HG03066 (cell line): ENCODE results near the gene INAFM1.

Experiments
- ATAC-seq: cut with Tn5 transposase; IDR thresholded peaks from one replicate; pipeline ENCODE4 v1.9.1; 2021; ENCODE audit warnings: low read depth; ENCODE audit not compliant: unreplicated experiment

INAFM1 gene

DNA sequence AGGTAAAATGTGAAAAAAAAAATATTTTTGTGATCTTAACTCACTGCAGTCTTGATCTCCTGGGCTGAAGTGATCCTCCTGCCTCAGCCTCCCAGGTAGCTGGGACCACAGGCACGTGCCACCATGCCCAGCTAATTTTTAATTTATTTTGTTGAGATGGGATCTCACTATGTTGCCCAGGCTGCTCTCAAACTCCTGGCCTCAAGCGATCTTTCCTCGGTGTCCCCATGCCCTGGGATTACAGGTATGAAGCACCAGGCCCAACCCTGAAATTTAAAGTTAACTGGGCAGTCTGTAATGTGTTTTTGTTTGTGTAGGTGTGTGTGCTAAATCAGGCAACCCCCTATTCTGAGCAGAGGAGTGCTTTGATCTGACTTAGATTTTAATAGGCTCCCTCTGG lies 31.6 kb downstream of the INAFM1 start:
- no peak for ATAC-seq

DNA sequence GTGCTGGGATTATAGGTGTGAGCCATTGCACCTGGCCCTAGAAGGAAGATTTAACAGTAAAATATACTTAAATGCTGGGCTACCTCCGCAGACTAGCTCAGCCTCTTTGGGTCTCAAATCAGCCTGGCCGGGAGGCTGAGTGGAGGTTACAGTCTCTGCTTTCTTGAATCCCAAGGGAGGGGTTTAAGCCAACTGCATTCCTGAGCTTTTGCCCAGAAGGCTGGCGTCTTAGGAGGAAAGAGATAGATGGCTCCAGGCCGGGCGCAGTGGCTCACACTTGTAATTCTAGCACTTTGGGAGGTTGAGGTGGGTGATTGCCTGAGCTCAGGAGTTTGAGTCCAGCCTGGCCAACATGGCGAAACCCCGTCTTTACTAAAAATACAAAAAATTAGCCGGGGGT lies 34.4 kb downstream of the INAFM1 start:
- ATAC-seq, result no peak

DNA sequence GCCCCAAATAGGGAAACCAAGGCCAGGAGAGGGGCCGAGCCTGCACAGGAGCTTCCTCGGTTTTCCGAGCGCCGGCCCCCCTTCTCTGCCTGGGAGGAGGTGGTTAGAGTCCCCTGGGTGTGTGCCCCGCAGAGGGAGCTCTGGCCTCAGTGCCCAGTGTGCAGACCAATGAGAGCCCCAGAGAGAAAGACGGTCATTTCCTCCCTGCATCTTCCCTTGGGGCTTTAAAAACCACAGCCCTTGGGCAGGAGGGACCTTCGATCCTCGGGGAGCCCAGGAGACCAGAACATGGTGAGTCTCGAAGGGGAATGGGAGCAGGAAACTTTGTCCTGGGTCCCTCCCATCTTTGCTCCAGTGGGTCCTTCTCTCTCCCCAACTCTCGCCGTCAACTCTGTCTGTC lies 34.9 kb downstream of the INAFM1 start, which contains the start of gene C5AR1:
TSS of gene C5AR1 (plus strand) at position 254 of the 400 bp plus-strand sequence. CDS start at position 289, 35 bp downstream.
- no peak for ATAC-seq

DNA sequence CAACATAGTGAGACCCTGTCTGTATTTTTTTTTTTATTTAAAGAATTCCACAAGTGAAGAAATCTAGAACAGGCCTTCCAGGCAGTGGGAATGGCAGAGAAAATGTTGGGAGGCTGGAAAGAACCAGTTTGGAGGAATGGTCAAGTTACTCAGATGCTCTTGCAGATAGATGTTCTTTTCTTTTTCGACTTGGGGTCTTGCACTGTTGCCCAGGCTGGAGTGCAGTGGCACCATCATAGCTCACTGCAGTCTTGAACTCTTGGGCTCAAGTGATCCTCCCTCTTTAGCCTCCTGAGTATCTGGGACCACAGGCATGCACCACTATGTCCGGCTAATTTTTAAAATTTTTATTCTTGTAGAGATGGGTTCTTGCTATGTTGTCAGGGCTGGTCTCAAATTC lies 35.6 kb downstream of the INAFM1 start:
- no peak for ATAC-seq

DNA sequence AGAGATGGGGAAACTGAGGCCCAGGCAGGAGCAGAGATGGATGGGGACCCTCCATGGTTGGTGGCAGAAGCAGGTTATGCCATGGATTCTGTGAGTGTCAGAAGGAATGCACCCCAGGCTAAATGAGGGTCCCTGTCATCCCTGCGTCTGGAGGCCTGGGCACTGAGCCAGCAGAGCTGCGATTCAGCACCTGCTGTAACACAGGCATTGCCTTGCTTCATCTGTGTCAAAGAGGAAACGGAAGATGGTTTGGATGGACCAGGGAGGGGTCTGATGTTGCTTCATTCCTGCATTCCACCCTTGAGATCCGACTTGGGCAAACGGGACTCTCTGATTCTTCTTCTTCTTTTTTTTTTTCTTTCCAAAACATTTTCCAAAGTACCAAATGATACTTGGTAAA lies 36.1 kb downstream of the INAFM1 start:
- ATAC-seq, result no peak

DNA sequence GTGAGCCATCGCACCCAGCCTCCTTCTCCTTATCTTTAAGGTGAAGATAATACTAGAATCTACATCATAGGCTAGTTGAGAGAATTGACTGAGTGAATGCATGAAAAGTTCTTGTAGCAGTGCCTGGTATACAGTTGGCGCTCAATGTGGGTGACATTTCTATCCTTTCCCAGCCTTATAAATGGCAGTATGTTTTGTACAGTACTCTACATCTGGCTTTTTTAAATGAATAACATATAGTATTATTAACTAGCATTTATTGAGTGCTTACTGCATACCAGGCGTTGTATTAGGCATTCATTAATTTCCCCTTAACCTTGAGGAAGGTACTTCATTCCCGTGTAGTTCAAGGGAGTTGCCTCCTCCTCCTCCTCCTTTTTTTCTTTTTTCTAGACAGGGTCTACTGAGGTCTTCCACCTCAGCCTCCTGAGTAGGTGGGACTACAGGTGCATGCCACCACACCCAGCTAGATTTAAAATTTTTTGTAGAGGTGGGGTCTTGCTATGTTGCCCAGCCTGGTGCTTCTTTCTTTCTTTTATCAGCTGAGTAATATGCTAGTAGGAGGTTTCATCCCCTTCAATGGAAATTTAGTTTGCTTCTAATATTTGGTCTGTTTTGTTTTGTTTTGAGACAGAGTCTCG lies 37.8 kb downstream of the INAFM1 start:
- ATAC-seq, result no peak

DNA sequence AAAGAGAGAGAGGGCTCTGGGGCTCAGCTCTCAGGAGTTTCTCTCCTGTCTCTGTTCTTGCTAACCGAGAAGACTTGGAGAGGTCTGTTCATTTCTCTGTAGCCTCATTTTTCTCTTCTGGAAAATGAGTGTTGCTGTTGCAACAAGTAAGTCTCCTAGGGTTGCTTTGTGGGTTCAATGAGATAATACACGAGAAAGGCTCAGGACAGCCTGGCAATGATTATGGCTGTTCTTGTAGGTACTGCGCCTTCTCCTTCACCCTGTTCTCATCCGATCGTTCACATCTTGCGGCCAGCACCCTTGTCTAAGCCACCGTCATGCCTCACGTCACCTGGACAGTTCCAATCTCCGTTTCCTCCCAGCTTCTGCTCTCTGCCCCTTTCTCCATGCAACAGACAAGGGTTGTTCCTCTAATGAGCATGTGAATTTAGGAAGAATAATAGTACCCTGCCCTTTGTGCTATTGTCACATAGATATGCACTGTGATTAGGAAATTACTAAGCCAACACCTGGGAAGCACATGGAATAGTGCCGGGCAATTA lies 39.1 kb downstream of the INAFM1 start:
- ATAC-seq, result no peak

DNA sequence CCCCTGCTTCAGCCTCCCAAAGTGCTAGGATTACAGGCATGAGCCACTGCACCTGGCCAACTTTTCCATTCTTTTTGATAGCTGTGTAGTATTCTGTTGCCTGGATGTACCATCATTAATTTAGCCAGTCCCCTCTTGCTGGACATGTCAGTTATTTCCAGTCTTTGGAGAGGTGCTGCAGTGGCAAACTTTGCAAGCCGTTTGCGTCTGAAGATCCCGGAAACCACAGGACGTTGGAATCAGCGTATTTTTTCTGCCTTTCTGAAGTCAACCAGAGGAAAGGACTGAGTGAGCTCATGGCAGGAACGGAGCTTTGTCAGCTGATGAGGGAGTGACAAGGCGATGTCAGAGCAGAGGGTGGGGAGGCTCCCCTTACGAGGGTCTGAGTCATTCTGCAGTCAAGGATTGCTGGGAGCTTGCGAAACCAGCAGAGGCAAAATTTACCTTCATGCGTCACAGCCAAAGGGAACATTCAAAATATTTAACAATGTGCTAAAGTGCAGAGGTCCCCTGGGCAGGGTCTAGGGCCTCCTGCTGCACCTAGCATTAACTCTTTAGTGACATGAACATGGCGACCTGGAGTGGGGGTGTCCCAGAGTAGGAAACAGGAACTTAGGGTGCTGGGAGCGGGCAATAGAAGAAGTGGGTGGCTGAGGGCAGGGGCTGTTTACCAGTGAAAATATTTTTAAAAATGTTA lies 40.6 kb downstream of the INAFM1 start:
- ATAC-seq, result no peak

DNA sequence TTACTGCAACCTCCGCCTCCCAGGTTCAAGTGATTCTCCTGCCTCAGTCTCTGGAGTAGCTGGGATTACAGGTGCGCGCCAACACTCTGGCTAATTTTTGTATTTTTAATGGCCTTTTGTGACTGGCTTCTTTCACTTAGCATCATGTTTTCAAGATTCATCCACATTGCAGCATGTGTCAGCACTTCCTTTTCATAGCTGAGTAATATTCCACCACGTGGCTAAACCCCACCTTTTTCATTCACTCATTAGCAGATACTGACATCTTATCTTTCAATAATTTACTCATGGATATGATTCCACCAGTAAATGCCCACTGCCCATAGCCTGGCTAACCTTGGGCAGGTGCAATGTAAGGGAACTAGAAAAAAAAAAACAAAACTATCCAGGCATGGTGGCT lies 41.8 kb downstream of the INAFM1 start:
- no peak for ATAC-seq

DNA sequence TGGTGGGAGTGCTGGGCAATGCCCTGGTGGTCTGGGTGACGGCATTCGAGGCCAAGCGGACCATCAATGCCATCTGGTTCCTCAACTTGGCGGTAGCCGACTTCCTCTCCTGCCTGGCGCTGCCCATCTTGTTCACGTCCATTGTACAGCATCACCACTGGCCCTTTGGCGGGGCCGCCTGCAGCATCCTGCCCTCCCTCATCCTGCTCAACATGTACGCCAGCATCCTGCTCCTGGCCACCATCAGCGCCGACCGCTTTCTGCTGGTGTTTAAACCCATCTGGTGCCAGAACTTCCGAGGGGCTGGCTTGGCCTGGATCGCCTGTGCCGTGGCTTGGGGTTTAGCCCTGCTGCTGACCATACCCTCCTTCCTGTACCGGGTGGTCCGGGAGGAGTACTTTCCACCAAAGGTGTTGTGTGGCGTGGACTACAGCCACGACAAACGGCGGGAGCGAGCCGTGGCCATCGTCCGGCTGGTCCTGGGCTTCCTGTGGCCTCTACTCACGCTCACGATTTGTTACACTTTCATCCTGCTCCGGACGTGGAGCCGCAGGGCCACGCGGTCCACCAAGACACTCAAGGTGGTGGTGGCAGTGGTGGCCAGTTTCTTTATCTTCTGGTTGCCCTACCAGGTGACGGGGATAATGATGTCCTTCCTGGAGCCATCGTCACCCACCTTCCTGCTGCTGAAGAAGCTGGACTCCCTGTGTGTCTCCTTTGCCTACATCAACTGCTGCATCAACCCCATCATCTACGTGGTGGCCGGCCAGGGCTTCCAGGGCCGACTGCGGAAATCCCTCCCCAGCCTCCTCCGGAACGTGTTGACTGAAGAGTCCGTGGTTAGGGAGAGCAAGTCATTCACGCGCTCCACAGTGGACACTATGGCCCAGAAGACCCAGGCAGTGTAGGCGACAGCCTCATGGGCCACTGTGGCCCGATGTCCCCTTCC lies 45.5 kb downstream of the INAFM1 start:
- ATAC-seq, result no peak

DNA sequence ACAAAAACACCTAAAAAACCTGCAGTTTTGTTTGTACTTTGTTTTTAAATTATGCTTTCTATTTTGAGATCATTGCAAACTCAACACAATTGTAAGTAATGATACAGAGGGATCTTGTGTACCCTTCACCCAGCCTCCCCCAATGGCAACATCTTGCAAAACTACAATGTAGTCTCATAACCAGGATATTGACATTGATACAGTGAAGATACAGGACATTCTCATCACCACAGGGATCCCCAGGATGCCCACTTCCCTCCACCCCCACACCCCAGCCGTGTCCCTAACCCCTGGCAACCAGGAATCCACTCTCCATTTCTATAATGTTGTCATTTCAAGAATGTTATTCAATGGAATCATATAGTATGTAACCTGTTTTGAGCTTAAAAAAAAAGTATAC lies 46.9 kb downstream of the INAFM1 start:
- ATAC-seq, result no peak

DNA sequence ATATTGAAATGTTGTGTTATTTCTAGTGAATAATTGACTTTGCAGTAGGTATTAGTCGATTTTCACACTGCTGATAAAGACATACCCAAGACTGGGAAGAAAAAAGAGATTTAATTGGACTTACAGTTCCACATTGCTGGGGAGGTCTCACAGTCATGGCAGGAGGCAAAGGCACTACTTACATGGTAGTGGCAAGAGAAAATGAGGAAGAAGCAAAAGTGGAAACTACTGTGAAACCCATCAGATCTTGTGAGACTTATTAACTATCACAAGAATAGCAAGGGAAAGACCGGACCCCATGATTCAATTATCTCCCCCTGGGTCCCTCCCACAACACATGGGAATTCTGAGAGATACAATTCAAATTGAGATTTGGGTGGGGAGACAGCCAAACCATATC lies 47.4 kb downstream of the INAFM1 start:
- ATAC-seq, result no peak

DNA sequence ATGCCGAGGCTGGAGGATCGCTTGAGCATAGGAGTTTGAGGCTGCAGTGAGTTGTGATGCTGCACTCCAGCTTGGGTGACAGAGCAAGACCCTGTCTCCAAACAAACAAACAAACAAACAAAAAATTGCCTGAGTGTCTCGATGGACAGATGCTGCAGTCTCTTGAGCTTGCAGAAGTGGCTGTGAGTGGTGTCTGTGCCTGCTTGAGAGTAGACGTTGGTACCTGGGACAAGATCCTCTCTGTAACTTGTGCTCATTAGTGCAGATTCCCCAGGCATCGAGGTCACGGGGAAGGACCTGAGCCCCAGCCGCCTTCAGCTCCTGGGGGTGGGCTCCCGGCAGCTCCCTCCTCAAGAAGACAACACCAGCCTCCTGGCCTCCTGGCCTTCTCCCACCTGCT lies 48.7 kb downstream of the INAFM1 start:
- no peak for ATAC-seq

DNA sequence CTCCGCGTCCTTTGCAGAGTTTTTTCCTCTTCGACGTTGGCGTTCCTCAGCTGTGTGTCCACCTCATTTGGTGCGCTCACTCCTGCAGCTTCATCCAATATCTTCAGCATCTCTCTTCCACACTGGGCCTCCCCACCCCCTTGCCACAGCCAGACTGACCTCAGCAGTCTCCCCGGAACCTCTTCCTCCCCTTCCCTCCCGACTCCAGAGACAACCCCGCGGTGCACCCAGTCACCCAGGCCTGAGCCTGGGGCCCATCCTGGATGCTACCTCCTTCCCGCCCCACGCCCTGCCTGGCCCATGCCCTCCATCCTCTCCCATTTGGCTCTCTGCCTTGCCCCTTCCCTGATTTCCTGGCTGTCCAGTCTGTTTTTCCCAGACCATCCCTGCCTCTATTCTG lies 49.2 kb downstream of the INAFM1 start:
- no peak for ATAC-seq

DNA sequence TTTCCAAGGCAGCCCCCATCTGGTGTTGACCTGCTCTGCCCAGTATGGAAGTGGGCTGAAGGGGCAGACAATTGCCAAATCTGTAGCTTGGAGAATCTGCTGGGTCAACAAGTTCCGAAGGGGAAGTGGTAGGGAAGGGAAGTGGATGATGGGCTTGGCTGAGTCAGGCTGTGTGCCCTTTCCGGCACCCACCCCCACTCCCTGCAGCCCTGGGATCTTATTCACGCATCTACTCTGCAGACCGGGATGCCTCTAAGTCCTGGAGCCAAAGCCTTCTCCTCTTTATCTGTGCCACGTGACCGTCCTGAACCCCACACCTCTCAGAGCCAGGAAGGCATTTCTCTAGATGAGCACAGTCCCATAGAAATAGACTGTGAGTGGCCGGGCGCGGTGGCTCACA lies 49.8 kb downstream of the INAFM1 start:
- no peak for ATAC-seq
